Endodermal cell (in vitro differentiated cells): Measurements from ENCODE around the gene CCS. TPM values are rescaled to one million over a fixed set of nuclear protein-coding genes. Genes with fewer than 3 reads are reported as not detected.

Source experiments
- DNase-seq: peaks from one replicate; pipeline ENCODE4 v3.0.0-alpha.2; 2017
- H3K27ac ChIP-seq: 2 replicates; pipeline ENCODE4 v1.5.1; 2013; ENCODE audit warnings: mild to moderate bottlenecking, low read depth, low read length, moderate library complexity
- H3K27me3 ChIP-seq: 2 replicates; pipeline ENCODE4 v1.6.1; 2013; ENCODE audit warnings: mild to moderate bottlenecking, low read length, moderate library complexity; ENCODE audit not compliant: insufficient read depth, control insufficient read depth, poor library complexity, severe bottlenecking
- H3K36me3 ChIP-seq: 2 replicates; pipeline ENCODE4 v1.7.0; 2013; ENCODE audit warnings: mild to moderate bottlenecking, low read length, moderate library complexity; ENCODE audit not compliant: control insufficient read depth, insufficient read depth
- H3K4me1 ChIP-seq: one replicate; pipeline ENCODE4 v1.7.0; 2013; ENCODE audit warnings: low read length; ENCODE audit not compliant: control insufficient read depth, insufficient read depth
- H3K4me3 ChIP-seq: 2 replicates; pipeline ENCODE4 v1.5.1; 2013; ENCODE audit warnings: mild to moderate bottlenecking, low read length, moderate library complexity
- H3K9ac ChIP-seq: 2 replicates; pipeline ENCODE4 v1.6.1; 2013; ENCODE audit warnings: mild to moderate bottlenecking, low read length, moderate library complexity; ENCODE audit not compliant: poor library complexity, severe bottlenecking; ENCODE audit errors: extremely low read depth
- H3K9me3 ChIP-seq: 2 replicates; pipeline ENCODE4 v1.6.1; 2013; ENCODE audit warnings: mild to moderate bottlenecking, low read length, moderate library complexity; ENCODE audit not compliant: control insufficient read depth
- H3K27ac Mint-ChIP-seq: 2 replicates; pipeline ENCODE4 v1.8.0; 2020; ENCODE audit warnings: mixed read lengths
- H3K27me3 Mint-ChIP-seq: 2 replicates; pipeline ENCODE4 v1.8.0; 2021; ENCODE audit warnings: mild to moderate bottlenecking, mixed read lengths; ENCODE audit not compliant: insufficient read depth
- H3K36me3 Mint-ChIP-seq: 2 replicates; pipeline ENCODE4 v1.8.0; 2020; ENCODE audit warnings: low read depth, mixed read lengths
- H3K4me1 Mint-ChIP-seq: 2 replicates; pipeline ENCODE4 v1.8.0; 2020; ENCODE audit warnings: mixed read lengths
- H3K4me3 Mint-ChIP-seq: 2 replicates; pipeline ENCODE4 v1.8.0; 2020; ENCODE audit warnings: mild to moderate bottlenecking, moderate library complexity, mixed read lengths
- H3K9me3 Mint-ChIP-seq: 2 replicates; pipeline ENCODE4 v1.8.0; 2020; ENCODE audit warnings: mild to moderate bottlenecking, mixed read lengths
- WGBS, 2 experiments: methylation state at CpG; one replicate each; pipeline versions ENCODE4 v1.1.5 to v1.1.7; 2013; ENCODE audit warnings: missing lambda C conversion rate in 2 of 2, mixed read lengths in 1 of 2; ENCODE audit not compliant: insufficient coverage in 1 of 2, insufficient read length in 1 of 2; 5-methylcytosine and 5-hydroxymethylcytosine counted together
- total RNA-seq, 2 donors: library from RNA; stranded (reverse); fragmentation: NEBNext Ultra II Directional in 1 of 2; extraction: Animal tissue kit (Norgen Biotek cat#: 25700) in 1 of 2; gene quantifications; 2 replicates in 1 of 2; 3 replicates in 1 of 2; pipeline ENCODE4 v1.2.1, GENCODE V29; 2021
- TF ChIP-seq, protein P1 (sequence below): fragments of 200-600 bp; sonication (generic); conservative IDR thresholded peaks from 2 replicates; pipeline ENCODE4 v1.5.0; 2021; ENCODE audit warnings: antibody characterized with exemption, mild to moderate bottlenecking

Gene CCS
- total RNA-seq, 2 donors from 2014 or later: 62.9 to 64.7 TPM

- no peak for DNase-seq
- H3K9me3 Mint-ChIP-seq: no peaks in the 10 kb centered on the region
- Histone ChIP-seq H3K27ac (no peak overlapping the region), H3K27me3 (no peaks in the 10 kb centered on the region), H3K4me1 (no peaks in the 10 kb centered on the region), H3K36me3 (no peaks in the 10 kb centered on the region), H3K9ac (no peak overlapping the region), H3K9me3 (no peaks in the 10 kb centered on the region), H3K4me3 (no peak overlapping the region)
- TF ChIP-seq, protein P1, sequence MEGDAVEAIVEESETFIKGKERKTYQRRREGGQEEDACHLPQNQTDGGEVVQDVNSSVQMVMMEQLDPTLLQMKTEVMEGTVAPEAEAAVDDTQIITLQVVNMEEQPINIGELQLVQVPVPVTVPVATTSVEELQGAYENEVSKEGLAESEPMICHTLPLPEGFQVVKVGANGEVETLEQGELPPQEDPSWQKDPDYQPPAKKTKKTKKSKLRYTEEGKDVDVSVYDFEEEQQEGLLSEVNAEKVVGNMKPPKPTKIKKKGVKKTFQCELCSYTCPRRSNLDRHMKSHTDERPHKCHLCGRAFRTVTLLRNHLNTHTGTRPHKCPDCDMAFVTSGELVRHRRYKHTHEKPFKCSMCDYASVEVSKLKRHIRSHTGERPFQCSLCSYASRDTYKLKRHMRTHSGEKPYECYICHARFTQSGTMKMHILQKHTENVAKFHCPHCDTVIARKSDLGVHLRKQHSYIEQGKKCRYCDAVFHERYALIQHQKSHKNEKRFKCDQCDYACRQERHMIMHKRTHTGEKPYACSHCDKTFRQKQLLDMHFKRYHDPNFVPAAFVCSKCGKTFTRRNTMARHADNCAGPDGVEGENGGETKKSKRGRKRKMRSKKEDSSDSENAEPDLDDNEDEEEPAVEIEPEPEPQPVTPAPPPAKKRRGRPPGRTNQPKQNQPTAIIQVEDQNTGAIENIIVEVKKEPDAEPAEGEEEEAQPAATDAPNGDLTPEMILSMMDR: no peak
- no peaks in the 10 kb centered on the region for H3K36me3 Mint-ChIP-seq
- H3K4me3 Mint-ChIP-seq: no peak overlapping the region
- no peaks in the 10 kb centered on the region for H3K4me1 Mint-ChIP-seq
- H3K27ac Mint-ChIP-seq: no peak overlapping the region
- peaks cover 13% of the 10 kb centered on the region for H3K27me3 Mint-ChIP-seq
- WGBS, 2 experiments: 90 to 98% methylated on average over 7 to 9 of the region's 9 CpGs
Measured at GRCh38 chr11:66561975-66562248, 31.1 kb upstream of the CCS start.

DNA sequence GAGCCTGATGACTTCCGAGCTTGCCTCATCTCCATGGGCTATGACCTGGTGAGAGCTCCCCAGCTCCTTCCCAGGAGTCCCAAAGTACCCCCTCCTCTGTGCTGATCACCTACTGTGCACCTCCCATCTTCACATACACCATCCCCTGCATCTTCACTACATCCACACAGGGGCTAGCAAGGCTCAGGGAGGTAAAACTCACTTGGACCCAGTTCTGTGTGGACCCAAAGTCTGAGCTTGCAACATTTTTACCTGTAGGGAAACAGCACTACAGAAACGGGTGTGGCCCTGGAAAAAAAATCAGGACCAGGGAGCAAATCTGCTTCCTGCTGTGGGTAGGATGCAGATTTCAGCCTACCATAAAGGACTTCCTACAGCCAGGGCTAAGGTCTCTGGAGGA lies 30.7 kb upstream of the CCS start:
- H3K4me1 ChIP-seq: no peaks in the 10 kb centered on the region
- no peak overlapping the region for H3K4me3 ChIP-seq
- WGBS, 2 experiments: 93% methylated on average over 2 of the region's 2 CpGs; no CpG with 5 or more reads in 1 of the 2 experiments
- Mint-ChIP-seq H3K27me3 (peaks cover 15% of the 10 kb centered on the region), H3K9me3 (no peaks in the 10 kb centered on the region), H3K4me3 (no peak overlapping the region), H3K36me3 (no peaks in the 10 kb centered on the region), H3K27ac (no peak overlapping the region), H3K4me1 (no peaks in the 10 kb centered on the region)
- no peak overlapping the region for H3K9ac ChIP-seq
- no peak for DNase-seq
- no peak overlapping the region for H3K27ac ChIP-seq
- H3K9me3 ChIP-seq: no peaks in the 10 kb centered on the region
- TF ChIP-seq, protein P1: no peak
- no peaks in the 10 kb centered on the region for H3K27me3 ChIP-seq
- H3K36me3 ChIP-seq: no peaks in the 10 kb centered on the region

DNA sequence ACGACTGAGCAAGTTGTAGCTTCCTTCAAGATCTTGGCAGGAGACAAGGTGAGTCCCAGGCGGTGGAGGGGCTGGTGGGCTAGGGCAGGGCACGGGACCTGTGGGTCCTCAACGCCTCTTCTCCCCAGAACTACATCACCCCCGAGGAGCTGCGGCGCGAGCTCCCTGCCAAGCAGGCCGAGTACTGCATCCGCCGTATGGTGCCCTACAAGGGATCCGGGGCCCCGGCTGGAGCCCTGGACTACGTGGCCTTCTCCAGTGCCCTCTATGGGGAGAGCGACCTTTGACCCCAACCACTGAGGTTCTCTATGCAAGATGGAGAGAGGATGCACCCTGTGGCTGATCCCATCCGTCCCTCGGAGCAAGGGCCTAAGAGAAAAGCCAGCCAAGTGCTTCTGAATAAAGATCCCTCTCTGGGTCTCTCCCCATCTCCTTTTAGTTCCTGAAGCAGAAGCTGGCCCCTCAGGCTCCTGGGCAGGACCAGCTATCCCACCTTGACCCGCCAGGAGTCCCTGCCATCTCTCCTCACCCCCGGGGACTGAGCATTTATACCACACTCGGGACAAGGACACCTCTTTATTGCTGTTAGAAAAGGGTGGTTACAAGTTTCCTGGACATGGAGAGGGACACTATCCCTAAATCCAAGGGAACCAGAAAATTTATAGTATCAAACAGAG lies 29.9 kb upstream of the CCS start:
- no peaks in the 10 kb centered on the region for H3K9me3 Mint-ChIP-seq
- Histone ChIP-seq H3K4me1 (no peaks in the 10 kb centered on the region), H3K4me3 (no peak overlapping the region), H3K27ac (no peak overlapping the region), H3K9me3 (no peaks in the 10 kb centered on the region), H3K9ac (no peak overlapping the region), H3K27me3 (no peaks in the 10 kb centered on the region), H3K36me3 (no peaks in the 10 kb centered on the region)
- TF ChIP-seq, protein P1: no peak
- 91 to 97% methylated on average over 13 to 20 of the region's 20 CpGs for WGBS, 2 experiments
- DNase-seq: no peak
- H3K27me3 Mint-ChIP-seq: peaks cover 14% of the 10 kb centered on the region
- no peak overlapping the region for H3K27ac Mint-ChIP-seq
- no peaks in the 10 kb centered on the region for H3K36me3 Mint-ChIP-seq
- H3K4me1 Mint-ChIP-seq: no peaks in the 10 kb centered on the region
- H3K4me3 Mint-ChIP-seq: no peak overlapping the region
